ENCODE results near the gene SCN8A. TPM values are rescaled to one million over a fixed set of nuclear protein-coding genes. Genes with fewer than 3 reads are reported as not detected.

The SCN8A gene
- total and polyA plus RNA-seq, 2 experiments from 2014 or later = 4.6 to 23.9 TPM

GRCh38 chr12:51759175-51759574, 168.1 kb downstream of the SCN8A start:
- no peak overlapping the region for H3K4me2 ChIP-seq
- H3K9me3 Mint-ChIP-seq = no peaks in the 10 kb centered on the region
- no peak overlapping the region for H2AFZ ChIP-seq
- H3K27ac ChIP-seq (ENCODE audit: low read depth) = no peak overlapping the region
- H3K9me2 ChIP-seq (ENCODE audit: insufficient read depth) = no peaks in the 10 kb centered on the region
- H3K27me3 Mint-ChIP-seq (ENCODE audit: insufficient read depth, low read depth, poor library complexity) = no peaks in the 10 kb centered on the region
- no peaks in the 10 kb centered on the region for H3K27me3 ChIP-seq (ENCODE audit: insufficient read depth)
- H3K4me3 Mint-ChIP-seq = no peak overlapping the region
- H3K4me3 ChIP-seq = no peak overlapping the region
- H3K79me2 ChIP-seq (replicated peaks; ENCODE audit: insufficient read depth) = no peaks in the 10 kb centered on the region
- H3K4me1 ChIP-seq (ENCODE audit: insufficient read depth) = no peaks in the 10 kb centered on the region
- no peaks in the 10 kb centered on the region for H3K36me3 ChIP-seq (ENCODE audit: insufficient read depth)
- H3K4me1 Mint-ChIP-seq = no peaks in the 10 kb centered on the region
- H3K27ac Mint-ChIP-seq = no peak overlapping the region
- TF ChIP-seq REST (IDR thresholded peaks at IDR 0.05; ENCODE audit: unreplicated experiment) (no peak), ZNF462 (CRISPR knock-in tag; IDR thresholded peaks at IDR 0.05) (no peak), ZNF114 (CRISPR knock-in tag; IDR thresholded peaks at IDR 0.05) (no peak), JUNB (IDR thresholded peaks at IDR 0.05; ENCODE audit: unreplicated experiment) (no peak), ETS1 (IDR thresholded peaks at IDR 0.05) (no peak), EZH2phosphoT487 (IDR thresholded peaks at IDR 0.05; ENCODE audit: unreplicated experiment) (no peak), NANOG (IDR thresholded peaks at IDR 0.05; ENCODE audit: borderline replicate concordance) (no peak), ZNF331 (CRISPR knock-in tag; IDR thresholded peaks at IDR 0.05; ENCODE audit: low read depth) (no peak), EZH2 (IDR thresholded peaks at IDR 0.05; ENCODE audit: low read depth, unreplicated experiment) (no peak), POLR2AphosphoS5 (IDR thresholded peaks at IDR 0.05; ENCODE audit: low read depth) (no peak), CREB1 (CRISPR knock-in tag; IDR thresholded peaks at IDR 0.05; ENCODE audit: low read depth) (no peak), CTCF (conservative IDR thresholded peaks at IDR 0.05; ENCODE audit: low read depth in 2 of 2) (no peak), STAT1 (IDR thresholded peaks at IDR 0.05; ENCODE audit: unreplicated experiment) (no peak)
- no peak for ATAC-seq
- no peaks in the 10 kb centered on the region; the same call in 1 of the 2 replicates for H4K20me1 ChIP-seq (replicated peaks; ENCODE audit: insufficient read depth)
- no peaks in the 10 kb centered on the region for H3F3A ChIP-seq (replicated peaks; ENCODE audit: low read depth)
- no peak for DNase-seq (ENCODE audit: low spot score)
- peaks cover 6% of the 10 kb centered on the region; the same call in 2 of the 3 replicates for H3K36me3 Mint-ChIP-seq (ENCODE audit: low read depth)

All from GM23338 (cell line).